ENCODE data around the gene LAX1.
"Not testable (repeated sequence)": the region's sequence is repeated elsewhere in the genome, so short reads cannot be mapped to it uniquely, and the experiment has no call there.

LAX1 gene

GRCh38 chr1:203765029-203765837 is at the start of gene LAX1:
LAX1 (plus strand) TSS chr1:203765183; CDS start chr1:203765566, 383 bp downstream.
- in situ Hi-C loops (cut with MboI; ENCODE audit: low sequenced_read_pairs): no loop called here

- in situ Hi-C loops (cut with MboI; ENCODE audit: low sequenced_read_pairs): no loop called here
These were observed 47.9 kb upstream of the LAX1 start for GRCh38 chr1:203717120-203717519.

GRCh38 chr1:203720242-203720641 is 44.7 kb upstream of the LAX1 start:
- in situ Hi-C loops (cut with MboI; ENCODE audit: low sequenced_read_pairs): no loop called here

- in situ Hi-C loops (cut with MboI; ENCODE audit: low sequenced_read_pairs): no loop called here
These were observed 42.1 kb upstream of the LAX1 start for GRCh38 chr1:203722909-203723308.

- in situ Hi-C loops (cut with MboI; ENCODE audit: low sequenced_read_pairs): no loop called here
These were observed 38.5 kb upstream of the LAX1 start for GRCh38 chr1:203726417-203726867.

- in situ Hi-C loops (cut with MboI; ENCODE audit: low sequenced_read_pairs): no loop called here
These were observed 31.7 kb upstream of the LAX1 start for GRCh38 chr1:203733009-203733863.

GRCh38 chr1:203742436-203742835 is 22.5 kb upstream of the LAX1 start:
- in situ Hi-C loops (cut with MboI; ENCODE audit: low sequenced_read_pairs): no loop called here

- in situ Hi-C loops (cut with MboI; ENCODE audit: low sequenced_read_pairs): no loop called here
These were observed 21.9 kb upstream of the LAX1 start for GRCh38 chr1:203743091-203743571.

- in situ Hi-C loops (cut with MboI; ENCODE audit: low sequenced_read_pairs): no loop called here
These were observed 20.7 kb upstream of the LAX1 start for GRCh38 chr1:203744075-203744972.

- in situ Hi-C loops (cut with MboI; ENCODE audit: low sequenced_read_pairs): no loop called here
These were observed 18.7 kb upstream of the LAX1 start for GRCh38 chr1:203746281-203746680.

- in situ Hi-C loops (cut with MboI; ENCODE audit: low sequenced_read_pairs): no loop called here
These were observed 13.9 kb upstream of the LAX1 start for GRCh38 chr1:203751051-203751450.

GRCh38 chr1:203751618-203752361 is 13.2 kb upstream of the LAX1 start:
- in situ Hi-C loops (cut with MboI; ENCODE audit: low sequenced_read_pairs): not testable (repeated sequence)

GRCh38 chr1:203754455-203754864 is 10.5 kb upstream of the LAX1 start:
- in situ Hi-C loops (cut with MboI; ENCODE audit: low sequenced_read_pairs): no loop called here

GRCh38 chr1:203756036-203756435 is 8.9 kb upstream of the LAX1 start:
- in situ Hi-C loops (cut with MboI; ENCODE audit: low sequenced_read_pairs): no loop called here

- in situ Hi-C loops (cut with MboI; ENCODE audit: low sequenced_read_pairs): not testable (repeated sequence)
These were observed 6.2 kb upstream of the LAX1 start for GRCh38 chr1:203758749-203759148.

GRCh38 chr1:203760506-203760905 is 4.5 kb upstream of the LAX1 start:
- in situ Hi-C loops (cut with MboI; ENCODE audit: low sequenced_read_pairs): no loop called here

- in situ Hi-C loops (cut with MboI; ENCODE audit: low sequenced_read_pairs): not testable (repeated sequence)
These were observed 3.0 kb upstream of the LAX1 start for GRCh38 chr1:203761958-203762357.

- in situ Hi-C loops (cut with MboI; ENCODE audit: low sequenced_read_pairs): no loop called here
These were observed 1.5 kb upstream of the LAX1 start for GRCh38 chr1:203763505-203763904.

GRCh38 chr1:203764105-203765028 is 616 bp upstream of the LAX1 start:
- in situ Hi-C loops (cut with MboI; ENCODE audit: low sequenced_read_pairs): no loop called here
